Measurements from ENCODE around the gene KIAA1210. TPM values are rescaled to one million over a fixed set of nuclear protein-coding genes. Genes with fewer than 3 reads are reported as not detected.

The KIAA1210 gene
- total and polyA plus RNA-seq, 2 experiments from 2014 or later, result not detected

- TF ChIP-seq ZNF462 (CRISPR knock-in tag; IDR thresholded peaks at IDR 0.05) (no peak), JUNB (IDR thresholded peaks at IDR 0.05; ENCODE audit: unreplicated experiment) (no peak)
- TF ChIP-seq, protein P1, sequence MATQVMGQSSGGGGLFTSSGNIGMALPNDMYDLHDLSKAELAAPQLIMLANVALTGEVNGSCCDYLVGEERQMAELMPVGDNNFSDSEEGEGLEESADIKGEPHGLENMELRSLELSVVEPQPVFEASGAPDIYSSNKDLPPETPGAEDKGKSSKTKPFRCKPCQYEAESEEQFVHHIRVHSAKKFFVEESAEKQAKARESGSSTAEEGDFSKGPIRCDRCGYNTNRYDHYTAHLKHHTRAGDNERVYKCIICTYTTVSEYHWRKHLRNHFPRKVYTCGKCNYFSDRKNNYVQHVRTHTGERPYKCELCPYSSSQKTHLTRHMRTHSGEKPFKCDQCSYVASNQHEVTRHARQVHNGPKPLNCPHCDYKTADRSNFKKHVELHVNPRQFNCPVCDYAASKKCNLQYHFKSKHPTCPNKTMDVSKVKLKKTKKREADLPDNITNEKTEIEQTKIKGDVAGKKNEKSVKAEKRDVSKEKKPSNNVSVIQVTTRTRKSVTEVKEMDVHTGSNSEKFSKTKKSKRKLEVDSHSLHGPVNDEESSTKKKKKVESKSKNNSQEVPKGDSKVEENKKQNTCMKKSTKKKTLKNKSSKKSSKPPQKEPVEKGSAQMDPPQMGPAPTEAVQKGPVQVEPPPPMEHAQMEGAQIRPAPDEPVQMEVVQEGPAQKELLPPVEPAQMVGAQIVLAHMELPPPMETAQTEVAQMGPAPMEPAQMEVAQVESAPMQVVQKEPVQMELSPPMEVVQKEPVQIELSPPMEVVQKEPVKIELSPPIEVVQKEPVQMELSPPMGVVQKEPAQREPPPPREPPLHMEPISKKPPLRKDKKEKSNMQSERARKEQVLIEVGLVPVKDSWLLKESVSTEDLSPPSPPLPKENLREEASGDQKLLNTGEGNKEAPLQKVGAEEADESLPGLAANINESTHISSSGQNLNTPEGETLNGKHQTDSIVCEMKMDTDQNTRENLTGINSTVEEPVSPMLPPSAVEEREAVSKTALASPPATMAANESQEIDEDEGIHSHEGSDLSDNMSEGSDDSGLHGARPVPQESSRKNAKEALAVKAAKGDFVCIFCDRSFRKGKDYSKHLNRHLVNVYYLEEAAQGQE (IDR thresholded peaks at IDR 0.05; ENCODE audit: unreplicated experiment), result no peak
These were observed 84.6 kb downstream of the KIAA1210 start (continued) for GRCh38 chrX:119042996-119043395.

- no peaks in the 10 kb centered on the region for H3K36me3 Mint-ChIP-seq (ENCODE audit: low read depth)
- Histone ChIP-seq H3K9me2 (ENCODE audit: insufficient read depth) (no peaks in the 10 kb centered on the region), H3K4me2 (no peak overlapping the region), H3K4me1 (ENCODE audit: insufficient read depth) (no peaks in the 10 kb centered on the region), H3K36me3 (ENCODE audit: insufficient read depth) (no peaks in the 10 kb centered on the region), H3K27me3 (ENCODE audit: insufficient read depth) (no peaks in the 10 kb centered on the region), H3K27ac (ENCODE audit: low read depth) (no peak overlapping the region), H4K20me1 (replicated peaks; ENCODE audit: insufficient read depth) (no peaks in the 10 kb centered on the region), H2AFZ (no peak overlapping the region), H3K79me2 (replicated peaks; ENCODE audit: insufficient read depth) (no peaks in the 10 kb centered on the region), H3F3A (replicated peaks; ENCODE audit: low read depth) (no peaks in the 10 kb centered on the region), H3K4me3 (no peak overlapping the region)
- peaks cover 5% of the 10 kb centered on the region; the same call in 1 of the 3 replicates for H3K4me1 Mint-ChIP-seq
- H3K27ac Mint-ChIP-seq, result no peak overlapping the region
- H3K9me3 Mint-ChIP-seq, result no peaks in the 10 kb centered on the region
- no peak for DNase-seq (ENCODE audit: low spot score)
- H3K27me3 Mint-ChIP-seq (ENCODE audit: insufficient read depth, low read depth, poor library complexity), result peaks cover 2% of the 10 kb centered on the region
- H3K4me3 Mint-ChIP-seq, result no peak overlapping the region
- ATAC-seq, result no peak
- TF ChIP-seq ZNF114 (CRISPR knock-in tag; IDR thresholded peaks at IDR 0.05), result no peak
- TF ChIP-seq EZH2 (IDR thresholded peaks at IDR 0.05; ENCODE audit: low read depth, unreplicated experiment), result no peak
- TF ChIP-seq, protein P2, sequence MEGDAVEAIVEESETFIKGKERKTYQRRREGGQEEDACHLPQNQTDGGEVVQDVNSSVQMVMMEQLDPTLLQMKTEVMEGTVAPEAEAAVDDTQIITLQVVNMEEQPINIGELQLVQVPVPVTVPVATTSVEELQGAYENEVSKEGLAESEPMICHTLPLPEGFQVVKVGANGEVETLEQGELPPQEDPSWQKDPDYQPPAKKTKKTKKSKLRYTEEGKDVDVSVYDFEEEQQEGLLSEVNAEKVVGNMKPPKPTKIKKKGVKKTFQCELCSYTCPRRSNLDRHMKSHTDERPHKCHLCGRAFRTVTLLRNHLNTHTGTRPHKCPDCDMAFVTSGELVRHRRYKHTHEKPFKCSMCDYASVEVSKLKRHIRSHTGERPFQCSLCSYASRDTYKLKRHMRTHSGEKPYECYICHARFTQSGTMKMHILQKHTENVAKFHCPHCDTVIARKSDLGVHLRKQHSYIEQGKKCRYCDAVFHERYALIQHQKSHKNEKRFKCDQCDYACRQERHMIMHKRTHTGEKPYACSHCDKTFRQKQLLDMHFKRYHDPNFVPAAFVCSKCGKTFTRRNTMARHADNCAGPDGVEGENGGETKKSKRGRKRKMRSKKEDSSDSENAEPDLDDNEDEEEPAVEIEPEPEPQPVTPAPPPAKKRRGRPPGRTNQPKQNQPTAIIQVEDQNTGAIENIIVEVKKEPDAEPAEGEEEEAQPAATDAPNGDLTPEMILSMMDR (conservative IDR thresholded peaks at IDR 0.05; ENCODE audit: low read depth in 2 of 2), result no peak
These were observed 85.6 kb downstream of the KIAA1210 start for GRCh38 chrX:119042040-119042439.

Measured in GM23338 (cell line).